HS-27A (cell line): ENCODE results near the gene KCNQ1.
"Not testable (repeated sequence)": the region's sequence is repeated elsewhere in the genome, so short reads cannot be mapped to it uniquely, and the experiment has no call there.

ENCODE experiments used
- DNase-seq: peaks from one replicate; pipeline ENCODE4 v3.0.0-alpha.2; 2012; ENCODE audit warnings: low read depth, missing footprints

Gene KCNQ1

DNA sequence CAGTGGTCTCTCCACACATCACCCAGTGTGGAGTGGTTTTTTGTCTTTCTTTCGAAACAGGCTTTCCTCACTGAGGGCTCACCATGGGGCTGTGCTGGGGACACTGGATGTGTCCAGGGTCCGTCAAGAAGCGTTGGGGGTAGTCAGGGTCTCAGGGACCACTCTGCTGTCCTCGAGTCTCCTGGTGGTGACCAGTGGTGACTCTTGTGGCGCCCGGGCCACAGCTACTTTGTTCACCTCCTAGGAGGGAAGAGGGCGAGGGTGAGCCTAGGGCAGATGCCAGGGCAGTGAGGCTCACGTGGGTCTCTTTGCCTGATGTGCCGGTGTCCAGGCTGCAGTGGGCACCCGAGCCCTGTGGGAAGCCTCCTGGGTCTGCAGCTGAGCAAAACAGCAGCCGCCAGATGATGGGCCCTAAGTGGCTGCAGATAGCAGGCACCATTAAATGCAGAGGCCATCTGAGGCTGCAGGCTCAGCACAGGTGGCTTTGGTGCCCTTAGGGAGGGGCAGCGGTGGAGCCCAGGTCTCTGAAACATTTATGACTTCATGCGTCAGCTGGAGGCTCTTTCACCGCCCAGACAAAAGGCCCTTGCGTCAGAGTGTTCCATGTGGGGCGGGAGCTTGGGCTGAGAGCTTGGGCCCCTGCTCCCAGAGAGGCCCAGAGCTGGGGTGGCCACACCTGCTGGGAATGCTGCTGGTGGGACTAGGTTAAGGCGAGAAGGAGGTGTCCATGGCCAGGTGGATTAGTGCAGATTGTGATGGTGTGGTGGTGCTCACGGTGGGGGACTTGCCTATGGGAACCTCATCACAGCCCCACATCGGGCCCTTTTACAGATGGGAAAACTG lies 29.5 kb downstream of the KCNQ1 start:
- DNase-seq, result no peak

DNA sequence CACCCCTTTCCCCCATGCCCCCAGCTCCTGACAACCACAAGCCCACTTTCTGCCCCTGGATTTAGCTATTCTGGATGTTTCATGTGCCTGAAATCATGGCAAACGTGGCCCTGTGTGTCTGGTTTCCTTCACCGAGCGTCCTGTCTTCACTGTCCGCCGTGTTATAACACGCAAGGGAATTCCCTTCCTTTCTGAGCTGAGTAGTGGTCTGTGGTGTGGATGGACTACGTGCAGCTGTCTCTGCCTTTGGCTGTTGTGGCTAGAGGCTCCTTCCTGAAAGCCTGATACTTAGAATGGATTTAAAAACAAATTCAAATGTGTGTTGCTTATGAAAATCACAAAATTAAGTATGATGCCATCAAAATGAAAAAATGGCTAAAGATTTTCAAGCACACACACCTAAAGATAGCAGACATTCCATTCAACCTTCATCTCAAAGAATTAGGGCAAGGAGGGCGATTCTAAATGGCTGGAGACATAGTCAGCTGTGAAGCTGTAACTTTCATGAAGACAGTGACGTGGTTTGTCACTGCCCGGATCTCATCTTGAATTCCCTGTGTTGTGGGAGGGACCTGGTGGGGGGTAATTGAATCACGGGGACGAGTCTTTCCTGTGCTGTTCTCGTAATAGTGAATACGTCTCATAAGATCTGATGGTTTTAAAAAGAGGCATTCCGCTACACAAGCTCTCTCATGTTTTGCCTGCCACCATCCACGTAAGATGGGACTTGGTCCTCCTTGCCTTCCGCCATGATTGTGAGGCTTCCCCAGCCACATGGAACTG lies 30.5 kb downstream of the KCNQ1 start:
- no peak for DNase-seq

DNA sequence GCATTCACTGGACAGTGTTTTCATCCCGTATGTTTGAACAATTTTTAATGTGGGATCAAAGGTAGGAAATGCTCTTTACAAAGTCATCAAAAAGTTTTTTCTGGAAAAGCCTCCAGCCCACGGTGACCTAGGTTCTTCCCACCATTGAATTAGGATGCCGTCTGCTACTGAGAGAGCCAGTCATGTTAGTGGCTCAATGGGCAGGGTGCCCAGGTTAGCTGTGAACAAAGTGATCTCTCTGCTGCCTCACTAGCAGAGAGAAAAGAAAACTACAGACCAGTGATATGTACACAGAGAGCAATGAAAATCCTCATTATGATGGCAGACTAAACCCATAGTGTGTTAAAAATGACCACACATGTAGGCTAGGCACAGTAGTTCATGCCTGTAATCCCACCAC lies 32.4 kb downstream of the KCNQ1 start:
- no peak for DNase-seq

DNA sequence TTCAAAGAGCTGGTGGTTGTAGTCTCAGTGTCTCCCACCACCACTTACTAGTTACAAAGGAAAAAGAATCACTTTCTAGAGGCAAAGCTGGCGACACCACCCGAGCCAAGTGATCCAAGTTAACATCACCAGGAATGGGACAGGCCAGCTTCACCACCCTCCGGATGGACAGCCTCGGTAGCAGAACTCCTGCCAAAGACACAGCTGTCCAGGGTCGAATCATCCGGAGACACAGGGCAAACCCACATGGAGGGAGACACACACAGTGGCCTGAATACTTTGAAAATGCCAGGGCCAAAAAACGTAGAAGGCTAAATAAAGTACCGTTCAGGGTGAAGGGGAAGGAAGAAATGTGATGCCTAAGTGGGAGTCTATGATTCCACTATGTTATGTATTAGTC lies 33.1 kb downstream of the KCNQ1 start:
- no peak for DNase-seq

DNA sequence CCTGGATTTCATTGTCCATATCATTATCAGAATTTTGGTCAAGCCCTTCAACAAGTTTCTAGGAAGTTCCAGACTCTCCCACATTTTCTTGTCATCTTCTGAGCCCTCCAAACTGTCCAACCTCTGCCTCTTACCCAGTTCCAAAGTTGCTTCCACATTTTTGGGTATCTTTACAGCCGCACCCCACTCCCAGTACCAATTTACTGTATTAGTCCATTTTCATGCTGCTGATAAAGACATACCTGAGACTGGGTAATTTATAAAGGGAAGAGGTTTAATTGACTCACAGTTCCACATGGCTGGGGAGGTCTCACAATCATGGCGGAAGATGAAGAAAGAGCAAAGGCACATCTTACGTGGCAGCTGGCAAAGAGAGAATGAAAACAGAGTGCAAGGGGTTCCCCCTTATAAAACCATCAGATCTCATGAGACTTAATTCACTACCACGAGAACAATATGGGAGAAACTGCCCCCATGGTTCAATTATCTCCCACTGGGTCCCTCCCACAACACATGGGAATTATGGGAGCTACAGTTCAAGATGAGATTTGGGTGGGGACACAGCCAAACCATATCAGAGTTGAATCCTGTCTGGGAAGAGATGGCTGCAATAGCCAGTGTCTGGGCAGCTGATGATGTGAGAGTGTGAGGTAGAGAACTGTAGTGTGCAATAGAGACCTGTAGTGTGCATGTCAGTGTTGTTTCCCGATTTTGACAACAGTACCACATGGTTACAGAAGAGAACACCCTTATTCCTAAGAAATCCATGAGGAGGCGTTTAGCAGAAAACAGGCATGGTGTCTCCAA lies 35.5 kb downstream of the KCNQ1 start:
- DNase-seq, result not testable (repeated sequence)

DNA sequence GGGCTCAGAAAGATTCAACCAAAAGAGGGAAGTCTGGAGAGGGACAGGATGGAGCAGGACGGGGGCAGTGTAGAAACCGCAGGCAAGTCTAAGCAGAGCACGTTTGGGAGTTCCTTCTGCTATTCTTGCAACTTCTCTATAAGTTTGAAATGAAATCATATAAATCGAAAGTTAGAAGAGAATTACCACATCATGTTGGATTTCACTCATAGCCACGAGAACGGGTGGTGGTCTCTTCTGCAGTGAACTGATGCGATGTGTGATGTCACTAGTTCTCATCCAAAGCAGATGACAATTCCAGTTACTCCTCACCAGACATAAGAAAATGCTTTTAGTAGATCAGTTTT lies 36.0 kb downstream of the KCNQ1 start:
- no peak for DNase-seq

DNA sequence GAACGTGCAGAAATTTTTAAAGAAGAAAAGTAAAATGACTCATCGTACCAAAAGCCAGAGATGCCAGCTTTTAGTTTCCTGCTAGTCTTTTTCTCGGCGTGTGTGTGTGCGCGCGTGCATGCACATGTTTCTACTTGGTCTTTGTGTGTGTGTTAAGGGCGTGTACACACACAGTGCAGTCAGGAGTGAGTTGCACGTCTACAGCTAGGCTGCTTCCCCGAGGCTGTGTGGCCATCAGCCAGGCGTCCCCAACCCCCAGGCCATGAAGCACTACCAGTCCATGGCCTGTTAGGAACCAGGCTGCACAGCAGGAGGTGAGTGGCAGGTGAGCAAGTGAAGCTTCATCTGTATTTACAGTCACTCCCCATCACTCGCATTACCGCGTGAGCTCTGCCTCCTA lies 36.4 kb downstream of the KCNQ1 start:
- no peak for DNase-seq

DNA sequence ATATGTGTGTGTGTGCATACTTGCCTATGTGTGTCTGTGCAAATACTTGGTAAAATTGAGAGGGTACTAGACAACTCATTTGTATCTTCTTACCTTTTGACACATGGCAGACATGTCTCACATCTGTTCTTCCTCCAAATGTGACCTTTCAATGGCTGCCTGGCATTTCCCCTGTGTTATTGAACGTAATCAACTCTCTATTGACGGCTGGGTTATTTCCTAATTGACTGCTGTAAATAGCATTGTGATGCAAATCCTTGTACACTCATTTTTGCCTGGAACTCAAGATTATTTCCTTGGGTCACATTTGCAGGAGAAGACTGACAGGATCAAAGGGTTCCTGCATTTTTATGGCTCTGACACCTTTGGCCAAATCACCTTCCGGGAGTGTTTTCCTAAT lies 37.4 kb downstream of the KCNQ1 start:
- no peak for DNase-seq

DNA sequence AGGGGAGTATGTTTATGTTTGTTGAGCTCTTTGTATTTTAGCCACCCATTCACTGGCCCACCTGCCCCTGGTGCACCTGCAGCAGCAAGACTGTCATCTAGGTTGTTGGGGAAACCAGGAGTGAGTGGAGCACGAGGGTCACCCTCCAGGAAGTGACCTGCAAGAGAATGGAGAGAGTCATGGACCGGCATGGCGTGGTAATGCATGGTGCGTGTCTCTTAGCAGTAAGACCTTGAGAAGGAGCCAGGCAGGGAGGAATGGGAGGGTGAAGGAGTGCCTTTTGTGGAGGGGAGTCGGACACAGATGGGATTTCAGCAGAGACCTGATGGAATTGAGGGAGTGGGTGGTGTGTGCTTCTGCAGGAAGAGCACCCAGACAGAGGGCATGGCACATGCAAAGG lies 37.9 kb downstream of the KCNQ1 start:
- no peak for DNase-seq

DNA sequence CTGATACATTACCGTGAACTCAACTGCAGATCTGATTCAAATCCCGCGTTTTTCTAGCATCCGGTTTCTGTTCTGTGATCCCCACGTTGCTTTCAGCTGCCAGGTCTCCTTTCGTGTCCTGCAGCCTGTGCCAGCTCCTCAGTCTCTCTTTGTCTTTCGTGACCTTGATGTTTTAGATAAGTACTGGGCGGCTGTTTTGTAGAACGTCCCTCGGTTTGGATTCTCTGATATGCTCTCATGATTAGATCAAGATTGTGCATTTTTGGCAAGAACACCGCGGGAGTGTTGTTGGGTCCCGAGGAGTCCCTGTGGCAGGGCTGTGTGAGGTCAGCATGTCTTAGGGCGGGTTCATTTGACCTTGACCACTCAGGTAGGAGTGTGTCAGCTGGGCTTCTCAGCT lies 38.6 kb downstream of the KCNQ1 start:
- no peak for DNase-seq

DNA sequence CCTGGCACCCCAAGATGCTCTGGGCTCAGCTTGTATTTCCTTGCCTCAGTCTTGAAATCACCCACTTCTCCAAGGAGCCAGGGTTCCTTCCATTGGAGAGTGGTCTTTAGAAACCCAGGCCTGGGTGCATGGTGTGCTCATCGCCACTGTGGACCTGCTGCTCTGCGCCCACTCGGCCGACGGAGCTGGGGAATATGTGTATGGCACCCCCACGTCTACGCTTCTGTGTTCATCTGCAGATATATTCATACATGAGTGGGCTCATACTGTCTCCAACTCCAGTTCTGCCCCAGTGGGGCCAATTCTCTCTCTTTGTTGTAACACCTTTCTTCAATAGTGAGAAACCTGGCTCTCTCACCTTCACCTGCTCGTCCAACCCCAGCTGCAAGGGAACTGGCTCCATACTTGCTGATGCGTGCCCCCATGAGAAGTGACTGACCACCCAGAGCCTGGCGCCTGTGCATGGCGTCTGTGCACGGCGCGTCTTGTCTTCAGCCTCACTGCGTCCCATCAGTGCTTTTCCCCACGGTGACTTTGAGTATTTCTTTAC lies 39.8 kb downstream of the KCNQ1 start:
- DNase-seq, result no peak

DNA sequence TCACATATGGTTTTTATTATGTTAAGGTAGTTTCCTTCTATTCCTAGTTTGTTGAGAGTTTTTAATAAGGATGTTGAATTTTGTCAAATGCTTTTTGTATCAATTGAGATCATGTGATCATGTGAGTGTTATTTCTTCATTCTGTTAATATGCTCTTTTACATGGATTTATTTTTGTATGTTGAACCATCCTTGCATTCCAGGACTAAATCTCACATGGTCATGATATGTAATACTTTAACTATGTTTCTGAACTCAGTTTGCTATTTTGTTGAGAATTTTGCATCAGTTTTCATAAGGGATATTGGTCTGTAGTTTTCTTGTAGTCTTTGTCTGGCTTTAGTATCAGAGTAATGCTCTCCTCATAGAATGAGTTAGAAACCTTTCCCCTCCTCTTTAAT lies 43.2 kb downstream of the KCNQ1 start:
- no peak for DNase-seq

DNA sequence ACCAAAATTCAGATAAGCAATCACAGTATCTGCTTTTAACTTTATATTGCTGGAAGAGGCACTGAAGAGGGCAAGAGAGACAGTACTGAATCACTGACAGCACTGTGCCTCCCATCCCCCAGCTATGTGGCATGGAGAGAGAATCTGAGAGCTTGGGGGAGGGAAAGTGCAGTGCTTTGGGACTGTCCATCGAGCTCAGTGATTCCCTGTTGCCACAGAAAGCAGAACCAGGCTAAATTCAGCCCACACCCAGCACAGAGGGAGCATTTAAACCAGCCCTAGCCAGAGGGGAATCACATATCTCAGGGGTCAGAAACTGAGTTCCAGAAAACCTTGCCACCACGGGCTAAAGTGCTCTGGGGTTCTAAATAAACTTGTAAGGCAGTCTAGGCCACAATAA lies 44.3 kb downstream of the KCNQ1 start:
- DNase-seq, result no peak

DNA sequence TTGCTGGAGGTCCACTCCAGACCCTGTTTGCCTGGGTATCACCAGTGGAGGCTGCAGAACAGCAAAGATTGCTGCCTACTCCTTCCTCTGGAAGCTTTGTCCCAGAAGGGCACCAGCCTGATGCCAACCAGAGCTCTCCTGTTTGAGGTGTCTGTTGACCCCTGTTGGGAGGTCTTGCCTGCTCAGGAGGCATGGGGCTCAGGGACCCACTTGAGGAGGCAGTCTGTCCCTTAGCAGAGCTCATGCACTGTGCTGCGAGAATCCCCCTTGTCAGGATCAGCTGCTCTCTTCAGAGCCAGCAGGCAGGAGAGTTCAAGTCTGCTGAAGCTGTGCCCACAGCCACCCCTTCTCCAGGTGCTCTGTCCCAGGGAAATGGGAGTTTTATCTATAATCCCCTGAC lies 53.1 kb downstream of the KCNQ1 start:
- DNase-seq, result not testable (repeated sequence)

DNA sequence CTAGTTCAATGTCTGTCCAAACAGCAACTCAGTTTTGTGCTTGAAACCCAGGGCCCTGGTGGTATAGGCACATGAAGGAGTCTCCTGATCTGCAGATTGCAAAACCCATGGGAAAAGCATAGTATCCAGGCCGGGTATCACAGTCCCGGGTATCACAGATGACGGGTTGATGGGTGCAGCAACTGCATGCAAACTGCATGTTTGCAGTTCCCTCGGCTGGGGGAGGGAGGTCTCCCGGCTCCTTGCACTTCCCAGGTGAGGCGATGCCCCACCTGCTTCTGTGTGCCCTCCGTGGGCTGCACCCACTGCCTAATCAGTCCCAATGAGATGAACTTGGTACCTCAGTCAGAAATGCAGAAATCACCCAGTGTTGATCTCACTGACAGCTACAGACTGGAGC lies 53.9 kb downstream of the KCNQ1 start:
- DNase-seq, result no peak

DNA sequence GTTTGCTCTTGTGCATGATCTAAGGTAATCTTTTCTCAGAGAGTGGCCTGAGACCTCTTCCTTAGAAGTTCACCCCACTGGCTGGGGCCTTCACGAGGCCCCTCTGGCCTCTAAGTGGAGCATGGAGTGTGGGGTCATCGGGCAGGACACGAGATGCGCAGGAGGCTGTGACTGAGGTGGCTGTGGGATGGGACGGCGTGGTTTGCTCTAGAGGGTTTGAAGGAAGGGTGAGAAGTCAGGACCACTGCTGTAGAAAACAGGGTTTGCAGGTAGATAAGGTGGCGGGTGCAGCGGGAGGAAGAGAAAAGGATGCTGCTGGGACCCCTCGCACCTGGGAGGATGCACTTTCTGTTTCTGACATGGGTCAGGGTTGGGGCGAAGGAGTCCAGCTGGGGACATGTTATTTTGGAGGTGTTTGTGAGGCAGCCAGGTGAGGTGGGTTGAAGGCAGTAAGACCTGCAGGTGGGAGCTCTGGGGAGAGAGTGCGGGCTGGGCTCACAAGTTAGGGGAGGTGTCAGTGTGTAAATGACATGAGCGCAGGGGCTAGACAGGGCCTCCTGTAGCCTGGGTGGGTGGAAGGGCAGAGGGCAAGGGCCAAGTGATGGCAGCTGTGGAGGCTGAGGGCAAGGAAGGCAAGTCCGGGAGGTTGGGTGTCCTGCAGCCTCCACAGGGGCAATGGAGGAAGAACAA lies 62.5 kb downstream of the KCNQ1 start:
- DNase-seq, result no peak

DNA sequence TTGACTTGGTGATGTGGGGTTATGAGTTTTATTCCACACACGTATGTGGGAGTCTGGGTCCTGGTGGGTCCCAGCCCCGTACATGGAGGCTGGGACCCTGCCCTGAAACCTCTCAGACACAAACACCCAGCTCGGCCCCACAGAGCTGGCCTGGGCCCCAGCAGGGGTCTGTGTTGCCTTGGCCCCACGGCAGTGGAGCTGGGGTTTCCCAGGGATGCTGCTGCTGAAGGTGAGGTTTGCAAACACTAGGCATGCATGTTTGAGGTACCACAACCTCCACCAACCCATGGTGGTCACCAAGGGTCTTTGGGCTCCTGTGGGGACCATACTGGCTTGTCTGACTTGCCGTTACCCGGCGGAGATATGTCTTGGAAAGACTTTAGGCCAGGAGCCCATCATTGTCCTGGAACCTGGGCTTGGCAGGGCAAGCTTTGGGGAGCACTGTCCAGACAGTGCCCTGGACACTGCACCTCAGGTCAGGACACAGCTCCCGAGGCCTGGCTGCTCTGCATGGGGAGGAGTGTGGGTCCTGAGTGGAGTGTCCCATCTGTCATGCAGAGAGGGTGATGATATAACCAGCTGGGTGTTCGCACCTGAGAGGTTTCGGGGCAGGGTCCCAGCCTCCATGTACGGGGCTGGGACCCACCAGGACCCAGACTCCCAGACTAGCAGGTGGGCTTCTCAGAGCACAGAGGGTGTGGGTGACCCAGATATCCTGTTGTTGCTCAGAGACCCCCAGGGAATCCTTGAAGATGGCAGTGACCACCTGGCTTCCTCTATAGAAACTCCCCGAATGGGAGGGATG lies 63.3 kb downstream of the KCNQ1 start:
- DNase-seq, result no peak

DNA sequence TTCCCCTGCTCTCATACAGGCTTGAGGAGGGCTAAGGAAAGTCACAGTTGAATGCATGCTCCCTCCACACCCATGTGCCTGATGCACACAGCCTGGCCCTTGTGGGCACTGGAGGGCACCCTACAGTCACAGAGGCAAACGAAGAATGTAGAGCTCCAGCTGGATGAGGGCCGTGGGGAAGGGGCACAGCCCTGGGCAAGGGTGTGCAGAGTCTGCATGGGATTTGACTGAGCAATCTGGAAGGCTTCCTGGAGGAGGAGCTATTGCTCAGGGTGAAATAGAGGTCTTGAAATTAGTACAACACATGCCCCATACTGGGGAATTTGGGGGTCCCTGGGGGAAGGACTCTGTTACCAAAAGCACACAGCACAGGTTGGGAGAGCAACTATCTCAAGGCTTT lies 64.0 kb downstream of the KCNQ1 start:
- no peak for DNase-seq

DNA sequence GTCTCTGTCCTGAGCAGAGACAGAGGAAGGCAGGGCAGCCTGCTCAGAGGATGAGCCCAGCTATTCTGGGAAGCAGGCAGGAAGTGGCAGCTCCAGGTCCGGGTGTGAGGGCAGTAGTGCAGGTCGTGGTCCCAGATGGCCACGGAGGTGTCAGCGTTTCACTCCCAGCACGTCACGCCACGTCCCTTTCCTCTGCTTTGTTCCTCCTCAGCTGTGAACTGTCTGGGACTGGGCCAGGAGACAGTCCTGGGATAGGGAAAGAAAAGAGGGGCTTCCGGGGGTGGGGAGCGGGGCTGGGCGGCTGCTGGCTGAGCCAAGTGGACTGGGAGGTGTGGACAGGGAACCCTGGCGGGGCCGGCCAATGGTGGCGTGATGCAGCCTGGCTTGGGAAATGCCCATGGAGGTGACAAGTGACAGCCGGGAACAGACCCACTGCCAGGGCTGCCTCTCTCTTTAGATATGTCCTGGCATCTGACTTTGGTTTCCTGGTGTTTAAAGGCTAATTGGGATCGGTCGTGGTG lies 64.7 kb downstream of the KCNQ1 start:
- no peak for DNase-seq

DNA sequence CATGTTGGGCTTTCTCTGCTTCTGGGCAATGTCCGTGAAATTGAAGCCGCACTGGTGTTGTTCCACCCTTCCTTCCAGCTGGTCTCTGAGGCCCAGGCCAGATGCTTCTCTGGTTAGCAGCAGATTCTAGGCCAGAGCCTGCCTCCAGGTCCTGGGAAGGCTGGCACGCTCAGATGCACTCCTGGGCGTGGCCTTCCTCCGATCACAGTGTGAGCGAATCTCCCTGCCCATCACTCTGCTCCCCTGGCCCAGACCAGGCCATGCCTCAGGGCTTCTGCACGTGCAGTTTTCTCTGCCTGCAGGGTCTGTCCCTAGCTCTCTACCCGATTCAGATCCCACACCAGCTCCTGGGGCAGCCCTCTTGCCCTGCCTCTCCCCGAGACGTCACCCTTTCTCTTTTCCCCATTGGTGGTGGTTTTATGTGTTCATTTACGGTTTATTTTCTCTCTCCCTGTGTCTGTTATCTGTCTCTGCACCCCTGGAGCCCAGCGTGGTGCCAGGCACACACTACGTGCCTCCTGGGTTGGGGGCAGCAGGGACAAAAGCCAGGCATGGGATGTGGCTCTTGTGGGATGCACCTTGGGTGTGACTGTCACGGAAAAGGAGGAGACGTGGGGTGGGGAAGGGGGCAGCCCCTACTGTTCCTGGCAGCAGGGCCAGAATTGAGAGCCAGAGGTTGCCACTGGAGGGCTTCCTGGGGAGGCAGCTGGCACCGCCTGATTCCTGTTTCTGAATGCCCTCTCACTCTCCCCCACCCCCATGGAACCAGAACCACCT lies 66.0 kb downstream of the KCNQ1 start:
- no peak for DNase-seq
